SK-N-SH (cell line): ENCODE data around the gene MIDN. TPM values are rescaled to one million over a fixed set of nuclear protein-coding genes. Genes with fewer than 3 reads are reported as not detected.

ENCODE experiments used
- CTCF ChIA-PET: fragments of 300-600, 350-600 bp; formaldehyde crosslinking; extraction: SDS; loops from one replicate; lab custom pipeline; 2021; lab: Yijun Ruan, JAX
- POLR2A ChIA-PET: fragments of 350-600 bp; sonication (Branson Sonifier 250); formaldehyde crosslinking; extraction: SDS; loops from one replicate; lab custom pipeline; 2020; ENCODE audit warnings: antibody characterized with exemption, inconsistent platforms; lab: Yijun Ruan, JAX
- DNase-seq: peaks from one replicate; pipeline ENCODE4 v3.0.0; 2012
- H2AFZ ChIP-seq: fragments of 200-600 bp; sonication (generic); 2 replicates; pipeline ENCODE4 v1.8.1; 2016; ENCODE audit warnings: antibody characterized with exemption, mild to moderate bottlenecking, low read depth
- H3F3A ChIP-seq: fragments of 200-600 bp; sonication (generic); replicated peaks from 2 replicates; pipeline ENCODE3; 2016; ENCODE audit warnings: antibody characterized with exemption, mild to moderate bottlenecking; ENCODE audit not compliant: insufficient read depth
- H3K27ac ChIP-seq, 2 experiments: fragments of 200-500 bp in 1 of 2; fragments of 200-600 bp in 1 of 2; sonication (Bioruptor generic) in 1 of 2; sonication (generic), shearing (Covaris generic) in 1 of 2; 2 replicates each; pipeline versions ENCODE4 v1.5.1 to v1.6.1; 2014 to 2016; ENCODE audit warnings: low read depth in 2 of 2, inconsistent platforms in 1 of 2, low read length in 1 of 2, mild to moderate bottlenecking in 1 of 2, mixed read lengths in 1 of 2
- H3K27me3 ChIP-seq: fragments of 200-600 bp; sonication (generic), shearing (Covaris generic); 2 replicates; pipeline ENCODE4 v1.6.1; 2016; ENCODE audit warnings: mixed run types; ENCODE audit not compliant: insufficient read depth
- H3K36me3 ChIP-seq, 2 experiments: fragments of 200-500 bp in 1 of 2; fragments of 200-600 bp in 1 of 2; sonication (Bioruptor generic) in 1 of 2; sonication (generic) in 1 of 2; replicated peaks in 1 of 2; 2 replicates each; pipeline versions ENCODE3 to v1.5.1; 2014 to 2016; ENCODE audit warnings: low read length in 1 of 2, mild to moderate bottlenecking in 1 of 2; ENCODE audit not compliant: insufficient read depth in 2 of 2, control insufficient read depth in 1 of 2
- H3K4me1 ChIP-seq, 2 experiments: fragments of 200-500 bp in 1 of 2; fragments of 200-600 bp in 1 of 2; sonication (Bioruptor generic) in 1 of 2; sonication (generic), shearing (Covaris generic) in 1 of 2; 2 replicates each; pipeline versions ENCODE4 v1.5.1 to v1.6.1; 2014 to 2016; ENCODE audit warnings: low read depth in 1 of 2, low read length in 1 of 2, mixed run types in 1 of 2; ENCODE audit not compliant: insufficient read depth in 2 of 2, control insufficient read depth in 1 of 2
- H3K4me2 ChIP-seq: fragments of 200-600 bp; sonication (generic), shearing (Covaris generic); 2 replicates; pipeline ENCODE4 v1.6.1; 2017; ENCODE audit warnings: mixed run types
- H3K4me3 ChIP-seq, 2 experiments: fragments of 200-500 bp in 1 of 2; fragments of 200-600 bp in 1 of 2; sonication (Bioruptor generic) in 1 of 2; sonication (generic), shearing (Covaris generic) in 1 of 2; 2 replicates each; pipeline versions ENCODE4 v1.5.1 to v1.8.1; 2014 to 2016; ENCODE audit warnings: low read depth in 2 of 2, inconsistent platforms in 1 of 2, low read length in 1 of 2, mild to moderate bottlenecking in 1 of 2, mixed read lengths in 1 of 2, moderate library complexity in 1 of 2
- H3K79me2 ChIP-seq: fragments of 200-600 bp; sonication (generic); 2 replicates; pipeline ENCODE4 v1.8.1; 2017; ENCODE audit warnings: mild to moderate bottlenecking; ENCODE audit not compliant: insufficient read depth
- H3K9ac ChIP-seq: fragments of 200-600 bp; sonication (generic); 2 replicates; pipeline ENCODE4 v1.6.1; 2017; ENCODE audit warnings: mixed run types
- H3K9me2 ChIP-seq: fragments of 200-600 bp; sonication (generic); 2 replicates; pipeline ENCODE4 v1.6.1; 2017; ENCODE audit warnings: mixed run types
- H3K9me3 ChIP-seq: fragments of 200-600 bp; sonication (generic); 2 replicates; pipeline ENCODE4 v1.6.1; 2017; ENCODE audit warnings: mixed run types, mild to moderate bottlenecking, moderate library complexity
- H4K20me1 ChIP-seq: fragments of 200-600 bp; sonication (generic); 2 replicates; pipeline ENCODE4 v1.6.1; 2017; ENCODE audit warnings: mild to moderate bottlenecking, mixed run types; ENCODE audit not compliant: insufficient read depth
- CHD2 ChIP-seq: fragments of 150-350 bp; IDR thresholded peaks from 2 replicates; pipeline ENCODE4 v1.6.1; 2018; ENCODE audit warnings: low read length; ENCODE audit not compliant: partially characterized antibody
- FOSL2 ChIP-seq: IDR thresholded peaks from 2 replicates; pipeline ENCODE4 v1.4.0; 2012; ENCODE audit warnings: low read depth, mild to moderate bottlenecking, moderate library complexity, borderline replicate concordance
- FOXM1 ChIP-seq: IDR thresholded peaks from 2 replicates; pipeline ENCODE4 v1.4.0; 2012; ENCODE audit warnings: low read depth, mild to moderate bottlenecking
- MAX ChIP-seq: IDR thresholded peaks from 2 replicates; pipeline ENCODE4 v1.4.0; 2012; ENCODE audit warnings: low read depth
- MXI1 ChIP-seq: IDR thresholded peaks from 2 replicates; pipeline ENCODE4 v1.6.1; 2012; ENCODE audit warnings: mild to moderate bottlenecking, low read depth, low read length, improper control_type of control experiment
- NFIC ChIP-seq: IDR thresholded peaks from 2 replicates; pipeline ENCODE4 v1.4.0; 2012; ENCODE audit warnings: borderline replicate concordance
- NRF1 ChIP-seq: IDR thresholded peaks from 2 replicates; pipeline ENCODE4 v1.6.1; 2012; ENCODE audit warnings: low read depth, mild to moderate bottlenecking, low read length
- PBX3 ChIP-seq: IDR thresholded peaks from 2 replicates; pipeline ENCODE4; 2012
- POLR2AphosphoS5 ChIP-seq: IDR thresholded peaks from 2 replicates; pipeline ENCODE4 v1.6.1; 2012; ENCODE audit warnings: low read depth, low read length
- RFX5 ChIP-seq: IDR thresholded peaks from 2 replicates; pipeline ENCODE4 v1.6.1; 2012; ENCODE audit warnings: mild to moderate bottlenecking, improper control_type of control experiment, low read length
- RXRA ChIP-seq: IDR thresholded peaks from 2 replicates; pipeline ENCODE4 v1.4.0; 2012; ENCODE audit warnings: low read depth, mild to moderate bottlenecking, borderline replicate concordance
- TAF1 ChIP-seq: IDR thresholded peaks from 2 replicates; pipeline ENCODE4 v1.6.1; 2012; ENCODE audit warnings: low read depth, mild to moderate bottlenecking, low read length, moderate library complexity, borderline replicate concordance
- YY1 ChIP-seq: IDR thresholded peaks from 2 replicates; pipeline ENCODE4 v1.4.0; 2012; ENCODE audit warnings: low read depth, mild to moderate bottlenecking
- ZBTB33 ChIP-seq: IDR thresholded peaks from 2 replicates; pipeline ENCODE4 v1.4.0; 2012; ENCODE audit warnings: low read depth, borderline replicate concordance
- WGBS: methylation state at CpG from one replicate; pipeline ENCODE4 v1.1.6; 2017; ENCODE audit warnings: low lambda C conversion rate; 5-methylcytosine and 5-hydroxymethylcytosine counted together
- polyA plus RNA-seq, 3 experiments: library from polyadenylated mRNA; depleted of rRNA; stranded (reverse); fragments of >200 nt; gene quantifications; 2 replicates each; pipeline ENCODE4 v1.2.3, GENCODE V29; 2012
- TF ChIP-seq, protein P1 (sequence below): IDR thresholded peaks from 2 replicates; pipeline ENCODE4 v1.6.1; 2012; ENCODE audit warnings: mild to moderate bottlenecking, low read depth, low read length, moderate library complexity
- TF ChIP-seq, protein P2 (sequence below): fragments of 150-350 bp; IDR thresholded peaks from 2 replicates; pipeline ENCODE4 v1.6.1; 2016; ENCODE audit warnings: mild to moderate bottlenecking, low read depth, low read length

MIDN gene
- polyA plus RNA-seq, 1 of the 3 experiments (the other 2 are of a cell fraction): 13.9 TPM

- 52% methylated on average over 8 of the region's 114 CpGs for WGBS
- no peaks in the 10 kb centered on the region for H3K9me3 ChIP-seq
- TF ChIP-seq MXI1 (peak; percentile 46; the same call in 1 of the 2 replicates), MAX (peak; percentile 49), POLR2AphosphoS5 (peak; percentile 46; the same call in 1 of the 2 replicates), FOSL2 (no peak), RXRA (no peak), PBX3 (peak; percentile 99), RFX5 (peak; percentile 42; the same call in 1 of the 2 replicates), TAF1 (peak; percentile 95), ZBTB33 (peak; percentile 81; the same call in 1 of the 2 replicates), NRF1 (peak; percentile 51), CHD2 (peak; percentile 90), NFIC (no peak), YY1 (peak; percentile 92), FOXM1 (no peak)
- TF ChIP-seq, protein P1, sequence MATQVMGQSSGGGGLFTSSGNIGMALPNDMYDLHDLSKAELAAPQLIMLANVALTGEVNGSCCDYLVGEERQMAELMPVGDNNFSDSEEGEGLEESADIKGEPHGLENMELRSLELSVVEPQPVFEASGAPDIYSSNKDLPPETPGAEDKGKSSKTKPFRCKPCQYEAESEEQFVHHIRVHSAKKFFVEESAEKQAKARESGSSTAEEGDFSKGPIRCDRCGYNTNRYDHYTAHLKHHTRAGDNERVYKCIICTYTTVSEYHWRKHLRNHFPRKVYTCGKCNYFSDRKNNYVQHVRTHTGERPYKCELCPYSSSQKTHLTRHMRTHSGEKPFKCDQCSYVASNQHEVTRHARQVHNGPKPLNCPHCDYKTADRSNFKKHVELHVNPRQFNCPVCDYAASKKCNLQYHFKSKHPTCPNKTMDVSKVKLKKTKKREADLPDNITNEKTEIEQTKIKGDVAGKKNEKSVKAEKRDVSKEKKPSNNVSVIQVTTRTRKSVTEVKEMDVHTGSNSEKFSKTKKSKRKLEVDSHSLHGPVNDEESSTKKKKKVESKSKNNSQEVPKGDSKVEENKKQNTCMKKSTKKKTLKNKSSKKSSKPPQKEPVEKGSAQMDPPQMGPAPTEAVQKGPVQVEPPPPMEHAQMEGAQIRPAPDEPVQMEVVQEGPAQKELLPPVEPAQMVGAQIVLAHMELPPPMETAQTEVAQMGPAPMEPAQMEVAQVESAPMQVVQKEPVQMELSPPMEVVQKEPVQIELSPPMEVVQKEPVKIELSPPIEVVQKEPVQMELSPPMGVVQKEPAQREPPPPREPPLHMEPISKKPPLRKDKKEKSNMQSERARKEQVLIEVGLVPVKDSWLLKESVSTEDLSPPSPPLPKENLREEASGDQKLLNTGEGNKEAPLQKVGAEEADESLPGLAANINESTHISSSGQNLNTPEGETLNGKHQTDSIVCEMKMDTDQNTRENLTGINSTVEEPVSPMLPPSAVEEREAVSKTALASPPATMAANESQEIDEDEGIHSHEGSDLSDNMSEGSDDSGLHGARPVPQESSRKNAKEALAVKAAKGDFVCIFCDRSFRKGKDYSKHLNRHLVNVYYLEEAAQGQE: 0 out of 2 replicates have a peak, but pooled peaks have one; percentile 43
- TF ChIP-seq, protein P2, sequence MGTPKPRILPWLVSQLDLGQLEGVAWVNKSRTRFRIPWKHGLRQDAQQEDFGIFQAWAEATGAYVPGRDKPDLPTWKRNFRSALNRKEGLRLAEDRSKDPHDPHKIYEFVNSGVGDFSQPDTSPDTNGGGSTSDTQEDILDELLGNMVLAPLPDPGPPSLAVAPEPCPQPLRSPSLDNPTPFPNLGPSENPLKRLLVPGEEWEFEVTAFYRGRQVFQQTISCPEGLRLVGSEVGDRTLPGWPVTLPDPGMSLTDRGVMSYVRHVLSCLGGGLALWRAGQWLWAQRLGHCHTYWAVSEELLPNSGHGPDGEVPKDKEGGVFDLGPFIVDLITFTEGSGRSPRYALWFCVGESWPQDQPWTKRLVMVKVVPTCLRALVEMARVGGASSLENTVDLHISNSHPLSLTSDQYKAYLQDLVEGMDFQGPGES: peak; percentile 76
- TF ChIP-seq, all 33 proteins: peak for 12
- peaks cover 27% of the 10 kb centered on the region for H3F3A ChIP-seq
- H3K4me1 ChIP-seq: peaks cover 8 to 30% of the 10 kb centered on the region in 2 experiments; a peak in 1 of 4 replicates
- H3K9me2 ChIP-seq: no peaks in the 10 kb centered on the region
- H3K27me3 ChIP-seq: no peaks in the 10 kb centered on the region
- peaks cover 43% of the 10 kb centered on the region for H3K79me2 ChIP-seq
- CTCF ChIA-PET: interaction anchor here (0.6 to 2.8 kb wide), 2 partner anchors 11 to 92 kb away, joined by 3 to 19 read pairs; no protein-coding TSS in a partner anchor
- H4K20me1 ChIP-seq: peaks cover 27% of the 10 kb centered on the region
- peak within 1 kb of the TSS; percentile 65 to 85 for H3K4me3 ChIP-seq
- peak within 1 kb of the TSS; percentile 84 for H3K9ac ChIP-seq
- peaks cover 4 to 5% of the 10 kb centered on the region in 2 experiments for H3K36me3 ChIP-seq
- peak within 1 kb of the TSS; percentile 67; the same call in 1 of the 2 replicates for H2AFZ ChIP-seq
- peak; percentile 99 for DNase-seq
- H3K4me2 ChIP-seq: peak within 1 kb of the TSS; percentile 93
- POLR2A ChIA-PET: no interaction called here
- peak within 1 kb of the TSS; percentile 47 to 49; a peak in 3 of 4 replicates for H3K27ac ChIP-seq
Observed at GRCh38 chr19:1205114-1206099, 43.0 kb upstream of the MIDN start, which contains the start of gene STK11. STK11 (plus strand) TSS chr19:1205778; CDS start chr19:1206914, 1,136 bp downstream.
